D721Med (cell line): ENCODE results near the gene SLC6A7.

ENCODE experiments used
- DNase-seq: peaks from one replicate; pipeline ENCODE4 v3.0.0; 2011; ENCODE audit warnings: low spot score; ENCODE audit not compliant: insufficient read length
- FAIRE-seq: peaks from 2 replicates; lab custom pipeline; 2011; peaks lifted over from hg19 to GRCh38; lab: Jason Lieb, UNC
- TF ChIP-seq, protein P1 (sequence below): IDR thresholded peaks from 2 replicates; pipeline ENCODE4 v1.5.1; 2012; ENCODE audit warnings: mild to moderate bottlenecking, control low read depth; ENCODE audit not compliant: insufficient read depth; ENCODE audit errors: missing control alignments

SLC6A7 gene

DNA sequence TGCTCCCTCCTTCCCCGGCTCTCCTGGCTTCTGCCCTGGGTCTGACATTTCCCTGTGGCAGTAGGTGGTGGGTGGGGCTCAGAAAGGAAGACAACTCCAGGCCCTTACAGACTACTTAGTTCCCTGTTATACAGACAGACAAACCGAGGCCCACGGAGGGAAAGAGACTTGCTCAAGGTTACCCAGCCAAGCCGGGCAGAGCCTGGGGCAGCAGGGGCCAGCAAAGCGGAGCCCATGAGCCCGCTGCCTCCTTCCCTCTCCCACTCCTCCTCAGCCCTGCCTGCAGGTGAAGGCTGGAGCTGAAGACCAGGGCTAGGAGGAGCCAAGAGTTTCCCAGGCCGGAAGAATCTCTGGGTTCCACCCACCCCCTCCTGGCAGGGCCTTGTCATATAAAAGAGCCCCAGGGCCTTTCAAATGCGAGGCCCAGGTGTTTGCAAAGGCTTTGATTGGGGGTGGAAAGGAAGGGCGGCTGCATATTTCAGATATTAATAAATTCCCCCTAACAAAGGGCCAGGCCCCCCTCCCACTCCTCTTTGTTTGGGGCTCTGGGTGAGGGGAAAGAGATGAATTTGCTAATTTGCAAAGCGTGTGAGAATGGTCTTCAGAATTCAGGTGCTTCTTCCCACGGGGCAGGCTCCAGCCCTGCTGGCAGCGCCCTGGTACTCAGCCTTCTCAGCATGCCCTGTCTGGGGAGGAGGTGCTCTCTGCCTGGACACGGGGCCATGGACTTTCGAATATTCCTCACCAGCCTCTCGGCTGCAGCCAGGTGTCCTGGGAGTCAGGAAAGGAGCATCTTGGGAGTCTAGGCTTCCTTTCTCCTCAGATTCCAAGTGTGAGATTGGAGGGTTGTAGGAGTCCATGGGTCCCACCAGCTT, 21.5 kb downstream of the SLC6A7 start:
- FAIRE-seq (no peak), DNase-seq (no peak)
- TF ChIP-seq, protein P1, sequence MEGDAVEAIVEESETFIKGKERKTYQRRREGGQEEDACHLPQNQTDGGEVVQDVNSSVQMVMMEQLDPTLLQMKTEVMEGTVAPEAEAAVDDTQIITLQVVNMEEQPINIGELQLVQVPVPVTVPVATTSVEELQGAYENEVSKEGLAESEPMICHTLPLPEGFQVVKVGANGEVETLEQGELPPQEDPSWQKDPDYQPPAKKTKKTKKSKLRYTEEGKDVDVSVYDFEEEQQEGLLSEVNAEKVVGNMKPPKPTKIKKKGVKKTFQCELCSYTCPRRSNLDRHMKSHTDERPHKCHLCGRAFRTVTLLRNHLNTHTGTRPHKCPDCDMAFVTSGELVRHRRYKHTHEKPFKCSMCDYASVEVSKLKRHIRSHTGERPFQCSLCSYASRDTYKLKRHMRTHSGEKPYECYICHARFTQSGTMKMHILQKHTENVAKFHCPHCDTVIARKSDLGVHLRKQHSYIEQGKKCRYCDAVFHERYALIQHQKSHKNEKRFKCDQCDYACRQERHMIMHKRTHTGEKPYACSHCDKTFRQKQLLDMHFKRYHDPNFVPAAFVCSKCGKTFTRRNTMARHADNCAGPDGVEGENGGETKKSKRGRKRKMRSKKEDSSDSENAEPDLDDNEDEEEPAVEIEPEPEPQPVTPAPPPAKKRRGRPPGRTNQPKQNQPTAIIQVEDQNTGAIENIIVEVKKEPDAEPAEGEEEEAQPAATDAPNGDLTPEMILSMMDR = no peak

DNA sequence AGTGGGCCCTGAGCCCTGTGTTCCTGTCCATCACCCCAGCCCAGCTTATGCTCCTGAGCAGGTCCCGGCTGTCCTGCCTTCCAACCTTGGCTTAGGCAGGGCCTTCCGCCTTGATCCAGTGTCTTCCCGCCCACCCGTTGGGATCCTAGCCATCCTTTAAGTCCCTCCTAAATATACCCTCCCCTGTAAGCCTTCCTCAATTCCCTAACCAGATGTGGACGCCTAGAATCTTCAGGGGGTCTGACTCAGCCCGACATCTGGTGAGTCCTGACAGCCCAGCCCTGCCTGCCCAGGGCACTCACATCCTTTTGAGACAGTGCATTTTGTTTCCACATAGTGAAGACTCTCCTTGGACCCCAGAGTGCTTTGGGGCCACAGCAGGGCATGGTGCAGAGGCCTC, 23.7 kb downstream of the SLC6A7 start:
- FAIRE-seq (no peak), DNase-seq (no peak)
- TF ChIP-seq, protein P1 = no peak

GRCh38 chr5:150214289-150214688, 24.4 kb downstream of the SLC6A7 start:
- TF ChIP-seq, protein P1 = no peak
- FAIRE-seq (no peak), DNase-seq (no peak)

- FAIRE-seq (no peak), DNase-seq (no peak)
- TF ChIP-seq, protein P1 = no peak
These were observed 26.4 kb downstream of the SLC6A7 start for GRCh38 chr5:150215979-150216944.

- FAIRE-seq (no peak), DNase-seq (no peak)
- TF ChIP-seq, protein P1 = no peak
These were observed 27.2 kb downstream of the SLC6A7 start for GRCh38 chr5:150217038-150217437.

GRCh38 chr5:150217873-150218692, 28.2 kb downstream of the SLC6A7 start:
- TF ChIP-seq, protein P1 = peak; percentile 87
- peak; percentile 80 for DNase-seq
- peak; percentile 16 for FAIRE-seq
